OCI-LY3 (cell line): Measurements from ENCODE around the gene CST4.

Experiments
- CTCF ChIP-seq: fragments of 200-600, 300-600 bp; sonication (generic); IDR thresholded peaks from 2 replicates; pipeline ENCODE4 v1.5.1; 2014; ENCODE audit warnings: antibody characterized with exemption, low read length, low read depth
- EZH2phosphoT487 ChIP-seq: fragments of 200-600 bp; shearing (Covaris generic); IDR thresholded peaks from 2 replicates; pipeline ENCODE4 v1.6.1; 2018; ENCODE audit warnings: antibody characterized with exemption, mixed run types, low read depth

GRCh38 chr20:23686046-23686750 lies 2.6 kb downstream of the CST4 start:
- TF ChIP-seq CTCF, result no peak
- no peak for TF ChIP-seq EZH2phosphoT487
